ENCODE results near the gene SAP25. TPM values are rescaled to one million over a fixed set of nuclear protein-coding genes. Genes with fewer than 3 reads are reported as not detected.

The SAP25 gene
- total and polyA plus RNA-seq, 4 donors: 0.33 to 0.84 (median 0.56) TPM; not detected in 1

- Histone ChIP-seq H3K4me3 (ENCODE audit: low read depth in 1 of 3, low read length in 3 of 3) (no peak overlapping the region), H3K9ac (ENCODE audit: low read depth in 1 of 2, low read length in 2 of 2) (no peak overlapping the region), H3K9me3 (ENCODE audit: control insufficient read depth in 4 of 4, low read length in 3 of 4) (no peaks in the 10 kb centered on the region), H3K36me3 (ENCODE audit: control insufficient read depth in 4 of 4, insufficient read depth in 3 of 4, low read depth in 1 of 4, low read length in 3 of 4) (peaks cover 25 to 46% (median 28%) of the 10 kb centered on the region in 4 donors), H3K27ac (ENCODE audit: low read depth in 1 of 2, low read length in 2 of 2) (no peak overlapping the region), H3K27me3 (ENCODE audit: control insufficient read depth in 4 of 4, insufficient read depth in 4 of 4, low read length in 3 of 4) (no peaks in the 10 kb centered on the region), H3K4me1 (ENCODE audit: control insufficient read depth in 4 of 4, insufficient read depth in 4 of 4, low read length in 3 of 4) (peaks cover 2 to 36% (median 23%) of the 10 kb centered on the region in 4 donors)
- TF ChIP-seq HNF4A (conservative IDR thresholded peaks at IDR 0.05) (no peak), JUND (IDR thresholded peaks at IDR 0.05) (no peak), RXRA (IDR thresholded peaks at IDR 0.05) (no peak), RAD21 (IDR thresholded peaks at IDR 0.05) (no peak), ATF3 (IDR thresholded peaks at IDR 0.05) (no peak), REST (IDR thresholded peaks at IDR 0.05) (no peak), SP1 (IDR thresholded peaks at IDR 0.05) (no peak), EGR1 (IDR thresholded peaks at IDR 0.05; ENCODE audit: low read depth in 2 of 2) (no peak), TAF1 (conservative IDR thresholded peaks at IDR 0.05) (no peak), FOXA1 (IDR thresholded peaks at IDR 0.05) (no peak), ZBTB33 (IDR thresholded peaks at IDR 0.05) (no peak), MAX (IDR thresholded peaks at IDR 0.05) (no peak), YY1 (IDR thresholded peaks at IDR 0.05) (no peak), NR2F2 (IDR thresholded peaks at IDR 0.05) (no peak), HNF4G (IDR thresholded peaks at IDR 0.05) (no peak)
- 92% methylated on average over 20 of the region's 20 CpGs for whole genome bisulfite sequencing
- no peak for DNase-seq (ENCODE audit: low spot score)
Measured at GRCh38 chr7:100582041-100582579, 8.4 kb upstream of the SAP25 start.

- Histone ChIP-seq H3K27me3 (ENCODE audit: control insufficient read depth in 4 of 4, insufficient read depth in 4 of 4, low read length in 3 of 4) (no peaks in the 10 kb centered on the region), H3K36me3 (ENCODE audit: control insufficient read depth in 4 of 4, insufficient read depth in 3 of 4, low read depth in 1 of 4, low read length in 3 of 4) (peaks cover 25 to 59% (median 31%) of the 10 kb centered on the region in 4 donors), H3K9me3 (ENCODE audit: control insufficient read depth in 4 of 4, low read length in 3 of 4) (no peaks in the 10 kb centered on the region), H3K27ac (ENCODE audit: low read depth in 1 of 2, low read length in 2 of 2) (no peak overlapping the region), H3K9ac (ENCODE audit: low read depth in 1 of 2, low read length in 2 of 2) (no peak overlapping the region), H3K4me3 (ENCODE audit: low read depth in 1 of 3, low read length in 3 of 3) (no peak overlapping the region), H3K4me1 (ENCODE audit: control insufficient read depth in 4 of 4, insufficient read depth in 4 of 4, low read length in 3 of 4) (peaks cover 2 to 33% (median 22%) of the 10 kb centered on the region in 4 donors)
- 93% methylated on average over 11 of the region's 11 CpGs for WGBS
- no peak for DNase-seq (ENCODE audit: low spot score)
- TF ChIP-seq HNF4G (IDR thresholded peaks at IDR 0.05) (no peak), ZBTB33 (IDR thresholded peaks at IDR 0.05) (no peak), EGR1 (IDR thresholded peaks at IDR 0.05; ENCODE audit: low read depth in 2 of 2) (no peak), YY1 (IDR thresholded peaks at IDR 0.05) (no peak), GABPA (IDR thresholded peaks at IDR 0.05 in 1 of 2, conservative IDR thresholded peaks at IDR 0.05 in 1 of 2) (no peak), CTCF (IDR thresholded peaks at IDR 0.05; ENCODE audit: low read depth, low read length, missing input control) (no peak), RAD21 (IDR thresholded peaks at IDR 0.05) (no peak), SP1 (IDR thresholded peaks at IDR 0.05) (no peak), RXRA (IDR thresholded peaks at IDR 0.05) (no peak)
Measured at GRCh38 chr7:100580466-100581283, 7.0 kb upstream of the SAP25 start.
